Progenitor cell of endocrine pancreas (in vitro differentiated cells): ENCODE results near the gene ARL16. TPM values are rescaled to one million over a fixed set of nuclear protein-coding genes. Genes with fewer than 3 reads are reported as not detected.

Experiments
- DNase-seq: peaks from one replicate; pipeline ENCODE4 v3.0.0; 2021; ENCODE audit warnings: low spot score; ENCODE audit not compliant: unreplicated experiment
- H3K27ac Mint-ChIP-seq: 2 replicates; pipeline ENCODE4 v1.8.0; 2021; ENCODE audit warnings: mild to moderate bottlenecking, moderate library complexity, mixed read lengths
- H3K27me3 Mint-ChIP-seq: 2 replicates; pipeline ENCODE4 v1.8.0; 2021; ENCODE audit warnings: mixed read lengths
- H3K36me3 Mint-ChIP-seq: 2 replicates; pipeline ENCODE4 v1.8.0; 2022; ENCODE audit warnings: mixed read lengths; ENCODE audit not compliant: insufficient read depth
- H3K4me1 Mint-ChIP-seq: 2 replicates; pipeline ENCODE4 v1.8.0; 2021; ENCODE audit warnings: low read depth, mixed read lengths
- H3K4me3 Mint-ChIP-seq: 2 replicates; pipeline ENCODE4 v1.8.0; 2021; ENCODE audit warnings: low read depth, mild to moderate bottlenecking, moderate library complexity, mixed read lengths
- H3K9me3 Mint-ChIP-seq: 2 replicates; pipeline ENCODE4 v1.8.0; 2021; ENCODE audit warnings: low read depth, mixed read lengths
- CTCF ChIP-seq: fragments of 200-600 bp; sonication (generic); IDR thresholded peaks from one replicate; pipeline ENCODE4 v1.5.0; 2021; ENCODE audit warnings: antibody characterized with exemption, mild to moderate bottlenecking; ENCODE audit not compliant: unreplicated experiment
- long read RNA-seq: library from polyadenylated mRNA; unstranded; transcript quantifications from one replicate; pipeline ENCODE4 v2.0.0, GENCODE V29; 2020
- total RNA-seq: library from RNA; stranded (reverse); gene quantifications from 2 replicates; pipeline ENCODE4 v1.2.1, GENCODE V29; 2021

The ARL16 gene
- 42.1 TPM in 2 replicates for total RNA-seq
- long read RNA-seq, transcript ARL16-201 (5 exons, 1,227 nt), result major isoform, 14 of 44 reads
- long read RNA-seq, transcript ARL16-203 (4 exons, 1,856 nt), result minor isoform, 12 of 44 reads
- long read RNA-seq, transcript ARL16-204 (5 exons, 1,526 nt), result minor isoform, 8 of 44 reads
- long read RNA-seq, partial matches to known transcripts, result 3 of 44 reads
- long read RNA-seq, other reads (novel, unspliced or antisense), result 4 of 44 reads

- H3K27ac Mint-ChIP-seq, result peak within 1 kb of the TSS; percentile 94
- peak within 1 kb of the TSS; percentile 89 for H3K4me3 Mint-ChIP-seq
- no peaks in the 10 kb centered on the region for H3K27me3 Mint-ChIP-seq
- peak; percentile 97 for DNase-seq
- TF ChIP-seq CTCF, result no peak
- H3K36me3 Mint-ChIP-seq, result peaks cover 10% of the 10 kb centered on the region
- peaks cover 13% of the 10 kb centered on the region for H3K4me1 Mint-ChIP-seq
- H3K9me3 Mint-ChIP-seq, result no peaks in the 10 kb centered on the region
These were observed at the start of gene ARL16, which contains the start of gene HGS for GRCh38 chr17:81683584-81684441. ARL16 (minus strand) TSS chr17:81683797; CDS start chr17:81683753, 44 bp downstream. HGS (plus strand) TSS chr17:81684011; CDS start chr17:81684067, 56 bp downstream.

- no peaks in the 10 kb centered on the region for H3K4me1 Mint-ChIP-seq
- H3K4me3 Mint-ChIP-seq, result no peak overlapping the region
- no peak overlapping the region for H3K27ac Mint-ChIP-seq
- H3K27me3 Mint-ChIP-seq, result peaks cover 15% of the 10 kb centered on the region
- H3K36me3 Mint-ChIP-seq, result no peaks in the 10 kb centered on the region
- no peak for DNase-seq
- TF ChIP-seq CTCF, result no peak
- no peaks in the 10 kb centered on the region for H3K9me3 Mint-ChIP-seq
These were observed 43.9 kb upstream of the ARL16 start for GRCh38 chr17:81727324-81728031.

GRCh38 chr17:81726004-81726403 is 42.4 kb upstream of the ARL16 start:
- no peak for TF ChIP-seq CTCF
- no peaks in the 10 kb centered on the region for H3K9me3 Mint-ChIP-seq
- H3K27ac Mint-ChIP-seq, result no peak overlapping the region
- no peaks in the 10 kb centered on the region for H3K36me3 Mint-ChIP-seq
- peaks cover 14% of the 10 kb centered on the region for H3K27me3 Mint-ChIP-seq
- no peak for DNase-seq
- no peaks in the 10 kb centered on the region for H3K4me1 Mint-ChIP-seq
- H3K4me3 Mint-ChIP-seq, result no peak overlapping the region

- H3K4me3 Mint-ChIP-seq, result no peak overlapping the region
- DNase-seq, result no peak
- no peaks in the 10 kb centered on the region for H3K4me1 Mint-ChIP-seq
- H3K36me3 Mint-ChIP-seq, result no peaks in the 10 kb centered on the region
- peaks cover 11% of the 10 kb centered on the region for H3K27me3 Mint-ChIP-seq
- H3K27ac Mint-ChIP-seq, result no peak overlapping the region
- H3K9me3 Mint-ChIP-seq, result no peaks in the 10 kb centered on the region
- no peak for TF ChIP-seq CTCF
These were observed 41.8 kb upstream of the ARL16 start for GRCh38 chr17:81725439-81725838.

GRCh38 chr17:81723651-81724209 is 40.1 kb upstream of the ARL16 start:
- Mint-ChIP-seq H3K36me3 (no peaks in the 10 kb centered on the region), H3K27me3 (peaks cover 11% of the 10 kb centered on the region), H3K9me3 (no peaks in the 10 kb centered on the region), H3K4me1 (no peaks in the 10 kb centered on the region), H3K27ac (peak overlapping the region; percentile 59), H3K4me3 (no peak overlapping the region)
- no peak for TF ChIP-seq CTCF
- DNase-seq, result no peak
